Mononuclear cell (primary cell): ENCODE data around the gene MOBP. TPM values are rescaled to one million over a fixed set of nuclear protein-coding genes. Genes with fewer than 3 reads are reported as not detected.

Experiments
- H3K27me3 ChIP-seq: 2 replicates; pipeline ENCODE4 v1.6.0; 2011; ENCODE audit warnings: low read length, control low read depth; ENCODE audit not compliant: insufficient read depth
- H3K4me1 ChIP-seq: 2 replicates; pipeline ENCODE4 v1.5.1; 2011; ENCODE audit warnings: mild to moderate bottlenecking, low read length, control low read depth; ENCODE audit not compliant: insufficient read depth
- H3K4me3 ChIP-seq: 2 replicates; pipeline ENCODE4 v1.5.1; 2011; ENCODE audit warnings: mild to moderate bottlenecking, low read length, moderate library complexity
- H3K9me3 ChIP-seq: 2 replicates; pipeline ENCODE4 v1.5.1; 2011; ENCODE audit warnings: low read depth, mild to moderate bottlenecking, control low read depth, low read length
- total RNA-seq: library from RNA; depleted of rRNA; stranded (reverse); fragments of >200 nt; gene quantifications from one replicate; pipeline ENCODE4 v1.2.3, GENCODE V29; 2012

MOBP gene
- total RNA-seq, 1 donor: 0.10 TPM

DNA sequence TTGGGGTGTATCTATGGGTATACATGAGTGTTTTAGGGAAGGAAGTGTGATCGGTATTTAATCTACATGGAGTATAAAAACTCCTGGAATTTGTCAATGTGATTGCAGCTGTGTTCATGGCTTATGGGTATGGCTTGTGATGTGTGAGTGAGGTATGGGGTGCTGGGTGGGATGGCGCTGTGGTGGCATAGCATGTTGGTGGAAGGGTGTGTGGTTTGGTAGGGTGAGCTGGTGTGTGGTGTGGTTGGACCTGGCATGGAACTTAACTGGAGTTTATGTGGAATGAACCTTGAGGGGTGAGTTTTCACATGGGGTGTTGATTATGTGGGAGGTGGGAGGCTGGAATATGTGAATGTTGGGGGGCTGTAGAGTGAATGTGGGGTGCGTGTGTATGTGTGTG, 492 bp upstream of the MOBP start:
- H3K27me3 ChIP-seq: peaks cover 3% of the 10 kb centered on the region
- H3K4me3 ChIP-seq: no peak overlapping the region
- H3K4me1 ChIP-seq: no peaks in the 10 kb centered on the region
- no peaks in the 10 kb centered on the region for H3K9me3 ChIP-seq

DNA sequence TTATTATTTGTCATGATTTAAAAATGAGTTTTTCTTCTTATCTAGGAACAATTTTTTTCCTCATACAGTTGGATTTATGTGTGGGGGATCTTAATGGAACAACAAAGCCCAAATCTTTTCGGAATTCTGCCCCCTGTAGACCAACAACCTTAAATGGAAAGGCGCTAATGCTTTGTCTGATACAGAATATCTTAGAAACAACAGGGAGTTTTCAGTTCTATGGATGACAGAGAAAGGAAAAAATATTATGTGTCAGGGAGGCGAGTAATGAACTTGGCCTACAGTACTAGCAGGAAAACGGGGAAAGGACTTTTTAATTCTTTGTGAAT, 592 bp downstream of the MOBP start:
- H3K4me1 ChIP-seq: no peaks in the 10 kb centered on the region
- H3K4me3 ChIP-seq: no peak overlapping the region
- H3K27me3 ChIP-seq: peaks cover 3% of the 10 kb centered on the region
- no peaks in the 10 kb centered on the region for H3K9me3 ChIP-seq

GRCh38 chr3:39469258-39469657, 1.8 kb downstream of the MOBP start:
- Histone ChIP-seq H3K4me3 (no peak overlapping the region), H3K9me3 (no peaks in the 10 kb centered on the region), H3K4me1 (no peaks in the 10 kb centered on the region), H3K27me3 (peaks cover 3% of the 10 kb centered on the region)

DNA sequence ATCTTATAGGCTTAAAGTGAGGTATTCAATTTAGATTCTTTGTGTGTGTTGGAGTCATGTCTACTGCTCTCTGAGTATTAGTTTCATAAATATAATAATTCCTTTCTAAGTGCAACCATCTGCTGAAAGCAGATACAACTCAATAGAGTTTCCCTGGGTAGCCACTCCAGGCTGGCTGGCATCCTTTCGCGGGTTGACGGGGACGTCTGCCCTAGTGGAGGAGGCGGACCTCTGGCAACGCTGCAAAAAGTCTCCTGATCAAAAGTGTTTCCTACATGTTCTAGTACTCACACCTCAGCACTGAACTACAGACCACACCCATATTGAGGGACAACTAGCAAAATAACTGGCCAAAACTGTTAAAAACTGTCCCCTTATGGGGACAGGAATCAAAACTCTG, 2.5 kb downstream of the MOBP start:
- Histone ChIP-seq H3K27me3 (peaks cover 3% of the 10 kb centered on the region), H3K4me1 (no peaks in the 10 kb centered on the region), H3K9me3 (no peaks in the 10 kb centered on the region), H3K4me3 (no peak overlapping the region)

DNA sequence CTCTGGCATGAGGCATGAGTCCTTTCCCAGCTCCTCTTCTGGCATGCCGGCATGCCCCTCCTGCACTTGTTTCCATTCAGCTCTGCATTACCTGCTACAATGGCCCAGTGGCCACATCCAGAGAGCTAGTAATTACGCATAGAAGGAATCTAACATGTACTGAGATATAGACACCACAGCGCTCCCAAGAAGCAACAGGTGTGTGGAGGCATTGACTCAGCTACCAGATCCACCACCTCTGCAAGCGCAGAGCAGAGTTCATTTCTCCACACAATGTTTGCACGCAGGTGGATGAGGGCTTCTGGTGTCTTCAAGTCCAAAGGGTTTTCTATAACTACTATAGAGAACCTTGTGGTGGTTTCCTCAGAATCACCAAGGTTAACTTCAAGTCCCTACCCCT, 4.2 kb downstream of the MOBP start:
- Histone ChIP-seq H3K4me1 (no peaks in the 10 kb centered on the region), H3K4me3 (no peak overlapping the region), H3K9me3 (peaks cover 8% of the 10 kb centered on the region), H3K27me3 (peaks cover 3% of the 10 kb centered on the region)

DNA sequence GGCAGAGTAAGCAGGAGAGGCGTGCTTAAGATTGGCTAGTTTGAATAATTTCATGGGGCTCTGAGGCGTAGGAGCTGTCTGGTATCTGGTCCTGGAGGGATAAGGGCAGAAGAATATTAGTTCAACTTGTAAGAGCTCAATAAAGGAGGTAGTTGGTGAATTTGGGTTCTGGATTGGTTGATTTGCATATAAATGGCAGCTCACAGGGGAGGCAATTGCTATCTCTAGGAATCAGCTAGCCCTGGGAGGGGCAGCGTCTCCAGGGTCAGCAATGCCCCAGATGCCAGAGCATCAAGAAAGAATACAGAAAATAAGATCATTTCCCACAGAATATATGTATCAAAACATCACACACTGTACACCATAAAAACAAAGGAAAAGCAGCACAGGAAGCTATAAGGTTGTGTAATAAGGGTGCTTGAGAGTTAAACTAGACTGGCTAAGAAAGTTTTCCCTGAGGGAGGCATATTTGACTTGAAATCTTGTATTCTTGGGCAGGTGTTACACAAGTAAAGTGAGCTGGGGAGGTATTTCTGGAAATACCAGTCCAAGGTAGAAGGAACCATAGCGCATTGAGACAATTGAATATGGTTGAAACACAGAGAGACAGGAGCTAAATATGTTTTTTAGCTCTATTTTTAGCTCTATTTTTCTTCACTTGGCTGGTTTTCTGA, 6.1 kb downstream of the MOBP start:
- Histone ChIP-seq H3K9me3 (peaks cover 13% of the 10 kb centered on the region), H3K4me3 (no peak overlapping the region), H3K27me3 (peaks cover 3% of the 10 kb centered on the region), H3K4me1 (no peaks in the 10 kb centered on the region)

- Histone ChIP-seq H3K27me3 (peaks cover 3% of the 10 kb centered on the region), H3K4me1 (no peaks in the 10 kb centered on the region), H3K9me3 (peaks cover 13% of the 10 kb centered on the region), H3K4me3 (no peak overlapping the region)
These were observed 6.6 kb downstream of the MOBP start for GRCh38 chr3:39474126-39474515.

DNA sequence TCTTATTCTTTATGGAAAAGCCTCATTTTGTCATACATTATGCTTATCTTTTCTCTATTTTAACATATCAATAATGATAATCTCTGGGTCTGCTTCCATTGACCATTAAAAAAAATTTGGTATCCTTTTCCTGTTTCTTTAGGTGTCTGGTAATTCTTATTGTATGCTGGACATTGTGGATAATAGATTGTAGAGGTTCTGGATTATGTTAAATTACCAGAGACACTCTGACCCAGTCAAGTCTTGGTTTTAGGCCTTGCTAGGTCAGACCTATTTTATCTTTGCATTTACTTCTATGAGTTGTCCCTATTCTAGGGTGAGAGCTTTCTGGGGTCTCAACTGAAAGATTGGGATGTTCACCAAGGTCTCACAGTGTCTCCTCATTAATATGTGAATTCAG, 9.3 kb downstream of the MOBP start:
- Histone ChIP-seq H3K4me1 (no peaks in the 10 kb centered on the region), H3K4me3 (no peak overlapping the region), H3K9me3 (peaks cover 13% of the 10 kb centered on the region), H3K27me3 (no peaks in the 10 kb centered on the region)

DNA sequence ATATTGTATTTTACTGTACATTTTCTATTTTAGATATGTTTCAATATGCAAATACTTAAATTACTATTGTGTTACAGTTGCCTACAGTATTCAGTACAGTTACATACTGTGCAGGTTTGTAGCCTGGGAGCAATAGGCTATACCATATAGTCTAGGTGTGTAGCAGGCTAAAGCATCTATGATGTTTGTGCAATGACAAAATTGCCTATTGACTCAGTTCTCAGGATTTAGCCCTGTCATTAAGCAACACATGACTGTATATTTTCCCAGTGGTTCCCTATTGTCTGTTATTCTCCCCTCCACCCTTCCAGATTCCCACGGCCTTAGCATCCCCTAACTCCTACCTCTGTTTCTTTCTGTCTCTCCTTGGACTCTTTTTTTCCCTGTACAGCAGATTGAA, 10.7 kb downstream of the MOBP start:
- Histone ChIP-seq H3K9me3 (peaks cover 13% of the 10 kb centered on the region), H3K4me1 (no peaks in the 10 kb centered on the region), H3K4me3 (no peak overlapping the region), H3K27me3 (no peaks in the 10 kb centered on the region)

GRCh38 chr3:39479701-39480414, 12.4 kb downstream of the MOBP start:
- no peak overlapping the region for H3K4me3 ChIP-seq
- H3K9me3 ChIP-seq: peaks cover 13% of the 10 kb centered on the region
- H3K27me3 ChIP-seq: no peaks in the 10 kb centered on the region
- no peaks in the 10 kb centered on the region for H3K4me1 ChIP-seq

GRCh38 chr3:39485547-39485946, 18.1 kb downstream of the MOBP start:
- Histone ChIP-seq H3K9me3 (no peaks in the 10 kb centered on the region), H3K4me3 (no peak overlapping the region), H3K4me1 (no peaks in the 10 kb centered on the region), H3K27me3 (no peaks in the 10 kb centered on the region)

- peaks cover 3% of the 10 kb centered on the region for H3K27me3 ChIP-seq
These were observed 23.5 kb downstream of the MOBP start for GRCh38 chr3:39491014-39491413.

DNA sequence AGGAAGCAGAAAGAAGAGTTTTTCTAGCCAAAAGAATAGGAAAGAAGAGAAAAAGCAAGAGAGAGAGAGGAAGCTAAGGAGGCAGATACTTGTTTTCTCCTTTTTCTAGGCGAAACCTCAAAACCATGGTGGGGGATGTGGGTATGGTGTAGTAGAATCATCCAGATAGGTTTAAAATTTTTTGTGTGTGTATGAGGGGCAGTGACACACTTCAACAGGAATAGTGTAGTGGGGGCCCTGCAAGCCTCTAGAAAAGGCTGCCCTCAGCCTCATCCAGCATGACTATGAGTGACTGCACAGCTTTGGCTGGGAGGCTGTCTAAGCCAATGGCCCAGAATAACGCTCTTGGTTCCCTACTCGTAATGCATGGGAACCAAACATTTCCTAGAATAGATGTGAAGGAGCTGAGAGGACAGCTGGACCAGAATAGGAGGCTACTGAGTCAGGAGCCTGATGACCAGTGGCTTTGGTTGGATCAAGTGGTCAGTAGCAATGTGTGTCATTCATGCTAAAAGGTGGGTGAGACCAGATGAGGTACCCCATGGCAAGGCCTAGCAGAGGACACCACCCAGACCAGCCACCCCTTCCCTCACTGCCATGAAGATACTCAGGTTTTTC, 24.4 kb downstream of the MOBP start:
- Histone ChIP-seq H3K4me1 (no peaks in the 10 kb centered on the region), H3K4me3 (no peak overlapping the region), H3K27me3 (peaks cover 3% of the 10 kb centered on the region), H3K9me3 (no peaks in the 10 kb centered on the region)

More at GRCh38 chr3:39491014-39491413, 23.5 kb downstream of the MOBP start:
- no peak overlapping the region for H3K4me3 ChIP-seq
- H3K4me1 ChIP-seq: no peaks in the 10 kb centered on the region
- no peaks in the 10 kb centered on the region for H3K9me3 ChIP-seq

GRCh38 chr3:39494781-39495180, 27.3 kb downstream of the MOBP start:
- peaks cover 11% of the 10 kb centered on the region for H3K27me3 ChIP-seq
- H3K9me3 ChIP-seq: no peaks in the 10 kb centered on the region
- no peaks in the 10 kb centered on the region for H3K4me1 ChIP-seq
- no peak overlapping the region for H3K4me3 ChIP-seq

GRCh38 chr3:39497753-39498152, 30.3 kb downstream of the MOBP start:
- Histone ChIP-seq H3K4me1 (no peaks in the 10 kb centered on the region), H3K4me3 (no peak overlapping the region), H3K27me3 (peaks cover 35% of the 10 kb centered on the region), H3K9me3 (no peaks in the 10 kb centered on the region)
